Gastrocnemius medialis (tissue), 4 donors: ENCODE measurements around the gene WNT7B. TPM values are rescaled to one million over a fixed set of nuclear protein-coding genes. Genes with fewer than 3 reads are reported as not detected.

Experiments
- ATAC-seq, 2 donors: fragments of 150-250 bp; one replicate each; pipeline ENCODE4 v1.9.1; 2016
- DNase-seq, 2 donors: peaks; one replicate each; pipeline ENCODE4 v3.0.0-alpha.2; 2019
- H3K27ac ChIP-seq, 4 donors: fragments of 200-600 bp; sonication (generic); 1 replicate in 1 of 4; 2 replicates in 3 of 4; pipeline ENCODE4 v1.5.1; 2016 to 2018; ENCODE audit warnings: mild to moderate bottlenecking in 2 of 4, moderate library complexity in 1 of 4
- H3K27me3 ChIP-seq, 3 donors: fragments of 200-600 bp; sonication (generic) in 2 of 3; 1 replicate in 1 of 3; 2 replicates in 2 of 3; pipeline versions ENCODE4 v1.5.1 to v1.6.0; 2016 to 2019; ENCODE audit warnings: mild to moderate bottlenecking in 1 of 3, moderate library complexity in 1 of 3
- H3K36me3 ChIP-seq, 2 donors: fragments of 200-600 bp; sonication (generic) in 1 of 2; one replicate each; pipeline ENCODE4 v1.5.1; 2017 to 2018
- H3K4me1 ChIP-seq, 2 donors: fragments of 200-600 bp; sonication (generic) in 1 of 2; one replicate each; pipeline ENCODE4 v1.5.1; 2016 to 2017; ENCODE audit warnings: mild to moderate bottlenecking in 2 of 2
- H3K4me3 ChIP-seq, 4 donors: fragments of 200-600 bp; sonication (generic) in 3 of 4; 1 replicate in 1 of 4; 2 replicates in 3 of 4; pipeline ENCODE4 v1.5.1; 2016 to 2019; ENCODE audit warnings: mild to moderate bottlenecking in 2 of 4
- H3K9me3 ChIP-seq, 3 donors: fragments of 200-600 bp; sonication (generic) in 2 of 3; 1 replicate in 1 of 3; 2 replicates in 2 of 3; pipeline ENCODE4 v1.5.1; 2016 to 2019
- POLR2A ChIP-seq, 2 donors: fragments of 450-650 bp; IDR thresholded peaks; one replicate each; pipeline ENCODE4 v1.6.1; 2017; ENCODE audit warnings: antibody characterized with exemption in 2 of 2, mild to moderate bottlenecking in 2 of 2, moderate library complexity in 2 of 2
- in situ Hi-C, 4 donors: fragments of 200-750 bp; cut with MboI; loops; one replicate each; pipeline versions ENCODE4 v1.15.0 to v1.8.0; 2017; ENCODE audit warnings: low sequenced_read_pairs in 4 of 4
- intact Hi-C: fragments of 100-400 bp; cut with DNase I; formaldehyde crosslinking; loops from one replicate; pipeline ENCODE4 v1.15.1; 2023; ENCODE audit warnings: low total_unique reads
- total RNA-seq, 4 donors: library from RNA; depleted of rRNA; stranded (reverse); fragments of >200 nt; gene quantifications; one replicate each; pipeline versions ENCODE4 v1.1.0 to v1.2.3, GENCODE V29; 2016
- TF ChIP-seq, protein P1 (sequence below), 5 experiments: fragments of 450-650 bp in 3 of 5; fragments of 200-600 bp in 2 of 5; sonication (generic) in 2 of 5; IDR thresholded peaks in 4 of 5; conservative IDR thresholded peaks in 1 of 5; 1 replicate in 4 of 5; 2 replicates in 1 of 5; pipeline ENCODE4 v1.5.1; 2016 to 2019; ENCODE audit warnings: antibody characterized with exemption in 5 of 5, mild to moderate bottlenecking in 3 of 5, moderate library complexity in 3 of 5

Gene WNT7B
- total RNA-seq, 4 donors from 2014 or later, result not detected

DNA sequence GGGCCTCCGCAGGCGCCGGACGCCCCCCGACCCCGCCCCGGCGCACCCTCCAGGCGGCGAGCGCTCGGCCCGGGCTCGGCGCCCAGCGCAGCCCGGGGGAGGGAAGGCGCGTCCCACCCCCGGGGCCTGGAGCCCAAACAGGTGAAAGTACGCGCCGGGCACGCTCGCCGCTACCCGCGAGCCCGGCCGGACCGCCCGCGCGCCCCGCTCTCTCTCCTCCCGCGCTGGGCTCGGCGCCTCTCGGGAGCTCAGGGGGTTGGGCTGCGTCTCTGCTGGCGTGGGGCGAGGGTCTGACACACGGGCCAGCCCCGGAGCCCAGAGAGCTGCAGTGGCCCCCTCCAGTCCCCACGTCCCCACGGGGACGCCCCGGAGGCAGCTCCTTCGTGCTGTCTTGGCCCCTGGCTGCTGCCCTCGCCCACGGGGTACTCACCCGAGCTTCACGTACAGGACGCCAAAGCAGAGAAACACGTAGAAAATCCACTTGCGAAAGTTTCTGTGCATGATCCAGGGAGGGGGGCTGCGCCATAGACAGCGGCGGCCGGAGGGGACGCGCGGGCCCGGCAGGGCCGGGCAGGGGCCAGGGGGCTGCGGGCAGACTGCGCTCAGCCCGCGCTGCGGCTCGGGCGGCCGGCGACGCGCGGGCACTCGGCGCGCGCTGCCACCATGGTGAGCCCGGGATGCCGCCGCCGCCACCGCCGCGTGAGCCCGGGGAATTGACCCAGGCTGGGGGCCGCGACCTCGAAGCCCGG lies 534 bp downstream of the WNT7B start:
- no peak overlapping the region for H3K27ac ChIP-seq
- H3K4me3 ChIP-seq, result peak overlapping the region in 1 of 4 donors; percentile 23
- TF ChIP-seq, protein P1, sequence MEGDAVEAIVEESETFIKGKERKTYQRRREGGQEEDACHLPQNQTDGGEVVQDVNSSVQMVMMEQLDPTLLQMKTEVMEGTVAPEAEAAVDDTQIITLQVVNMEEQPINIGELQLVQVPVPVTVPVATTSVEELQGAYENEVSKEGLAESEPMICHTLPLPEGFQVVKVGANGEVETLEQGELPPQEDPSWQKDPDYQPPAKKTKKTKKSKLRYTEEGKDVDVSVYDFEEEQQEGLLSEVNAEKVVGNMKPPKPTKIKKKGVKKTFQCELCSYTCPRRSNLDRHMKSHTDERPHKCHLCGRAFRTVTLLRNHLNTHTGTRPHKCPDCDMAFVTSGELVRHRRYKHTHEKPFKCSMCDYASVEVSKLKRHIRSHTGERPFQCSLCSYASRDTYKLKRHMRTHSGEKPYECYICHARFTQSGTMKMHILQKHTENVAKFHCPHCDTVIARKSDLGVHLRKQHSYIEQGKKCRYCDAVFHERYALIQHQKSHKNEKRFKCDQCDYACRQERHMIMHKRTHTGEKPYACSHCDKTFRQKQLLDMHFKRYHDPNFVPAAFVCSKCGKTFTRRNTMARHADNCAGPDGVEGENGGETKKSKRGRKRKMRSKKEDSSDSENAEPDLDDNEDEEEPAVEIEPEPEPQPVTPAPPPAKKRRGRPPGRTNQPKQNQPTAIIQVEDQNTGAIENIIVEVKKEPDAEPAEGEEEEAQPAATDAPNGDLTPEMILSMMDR (IDR thresholded peaks at IDR 0.05 in 4 of 5, conservative IDR thresholded peaks at IDR 0.05 in 1 of 5), result no peak
- TF ChIP-seq POLR2A (IDR thresholded peaks at IDR 0.05), result no peak
- ATAC-seq, result no peak
- peaks cover 0 to 14% of the 10 kb centered on the region in 2 donors for H3K4me1 ChIP-seq
- H3K27me3 ChIP-seq, result peaks cover 57 to 61% (median 58%) of the 10 kb centered on the region in 3 donors
- H3K9me3 ChIP-seq, result no peaks in the 10 kb centered on the region
- in situ Hi-C loops, result no loop called here
- intact Hi-C loops, result no loop called here
- H3K36me3 ChIP-seq, result no peaks in the 10 kb centered on the region
- no peak for DNase-seq

DNA sequence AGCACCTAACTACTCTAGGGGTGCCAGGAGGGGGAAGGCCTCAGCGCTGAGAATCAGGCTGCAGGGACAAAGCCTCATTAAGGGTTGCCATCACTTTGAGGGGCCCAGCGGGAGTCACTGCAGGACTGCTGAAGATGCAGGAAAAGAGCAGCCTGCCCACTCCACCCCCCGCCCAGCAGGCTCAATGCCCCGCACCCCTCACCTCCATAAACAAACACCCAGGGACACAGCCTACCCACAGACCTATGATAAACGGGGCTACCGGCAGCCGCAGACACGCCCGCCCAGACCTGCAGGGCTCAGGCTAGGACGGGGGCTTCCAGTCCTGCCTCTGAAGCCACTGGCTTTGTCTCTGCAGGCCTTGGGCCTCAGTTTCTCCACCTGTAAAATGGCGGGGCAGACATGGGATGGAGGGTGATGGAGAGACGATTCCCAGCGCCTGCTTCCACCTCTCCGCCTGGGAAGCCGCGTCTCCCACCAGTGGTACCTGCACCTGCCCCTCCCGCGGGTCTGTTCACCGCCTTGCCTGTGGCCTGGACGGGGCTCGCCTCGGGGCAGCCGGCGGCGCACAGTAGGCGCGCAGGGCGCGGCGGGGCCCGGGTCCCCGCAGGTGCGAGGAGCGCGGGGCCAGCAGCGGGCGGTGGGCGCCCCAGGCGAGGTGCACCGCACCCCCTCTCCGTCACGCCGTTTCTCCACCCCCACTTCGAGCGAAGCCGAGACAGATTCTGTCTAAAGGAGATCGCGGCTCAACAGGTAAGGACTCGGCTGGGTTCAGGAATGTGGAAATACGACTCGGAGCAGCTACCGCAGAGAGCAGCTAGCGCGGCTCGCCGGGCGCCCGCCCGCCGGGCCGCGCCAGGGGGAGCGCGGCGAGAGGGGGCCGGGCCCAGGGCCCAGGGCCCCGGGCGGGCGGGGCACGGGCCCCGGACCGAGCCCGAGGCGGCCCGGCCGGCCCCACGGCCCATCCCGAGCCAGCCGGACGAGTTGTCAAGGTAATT lies 1.5 kb downstream of the WNT7B start:
- intact Hi-C loops (no loop called here), in situ Hi-C loops (no loop called here)
- H3K9me3 ChIP-seq, result no peaks in the 10 kb centered on the region
- ATAC-seq (no peak), DNase-seq (no peak)
- no peaks in the 10 kb centered on the region for H3K36me3 ChIP-seq
- H3K4me1 ChIP-seq, result peaks cover 5 to 23% of the 10 kb centered on the region in 2 donors
- H3K27ac ChIP-seq, result no peak overlapping the region
- TF ChIP-seq POLR2A (IDR thresholded peaks at IDR 0.05), result no peak
- TF ChIP-seq, protein P1 (IDR thresholded peaks at IDR 0.05 in 4 of 5, conservative IDR thresholded peaks at IDR 0.05 in 1 of 5), result no peak
- H3K4me3 ChIP-seq, result no peak overlapping the region
- H3K27me3 ChIP-seq, result peaks cover 66 to 71% (median 68%) of the 10 kb centered on the region in 3 donors

DNA sequence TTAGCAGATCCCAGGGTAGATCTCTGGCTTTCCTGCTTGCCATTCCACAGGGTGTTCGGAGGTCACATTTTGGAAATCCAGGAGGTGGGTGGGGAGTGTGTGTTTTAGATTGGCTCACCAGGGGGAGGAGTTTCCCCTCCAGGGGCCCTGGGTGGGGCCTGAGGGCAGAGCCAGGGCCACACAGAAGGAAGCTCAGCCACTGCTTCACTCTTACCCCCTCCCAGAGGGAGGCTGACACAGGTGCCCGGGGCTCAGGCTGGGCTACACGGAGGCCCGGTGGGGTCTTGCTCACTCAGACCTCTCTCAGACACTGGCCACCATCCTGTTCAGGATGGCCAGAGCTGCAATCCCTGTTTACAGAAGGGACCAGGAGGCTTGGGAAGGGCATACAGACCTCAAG lies 2.5 kb downstream of the WNT7B start:
- intact Hi-C loops, result no loop called here
- no peak for ATAC-seq
- Histone ChIP-seq H3K9me3 (no peaks in the 10 kb centered on the region), H3K4me3 (no peak overlapping the region), H3K36me3 (no peaks in the 10 kb centered on the region), H3K27me3 (peaks cover 73 to 77% (median 76%) of the 10 kb centered on the region in 3 donors), H3K27ac (no peak overlapping the region), H3K4me1 (peaks cover 5 to 23% of the 10 kb centered on the region in 2 donors)
- in situ Hi-C loops, result no loop called here
- TF ChIP-seq, protein P1 (IDR thresholded peaks at IDR 0.05 in 4 of 5, conservative IDR thresholded peaks at IDR 0.05 in 1 of 5), result no peak
- TF ChIP-seq POLR2A (IDR thresholded peaks at IDR 0.05), result no peak
- DNase-seq, result no peak

DNA sequence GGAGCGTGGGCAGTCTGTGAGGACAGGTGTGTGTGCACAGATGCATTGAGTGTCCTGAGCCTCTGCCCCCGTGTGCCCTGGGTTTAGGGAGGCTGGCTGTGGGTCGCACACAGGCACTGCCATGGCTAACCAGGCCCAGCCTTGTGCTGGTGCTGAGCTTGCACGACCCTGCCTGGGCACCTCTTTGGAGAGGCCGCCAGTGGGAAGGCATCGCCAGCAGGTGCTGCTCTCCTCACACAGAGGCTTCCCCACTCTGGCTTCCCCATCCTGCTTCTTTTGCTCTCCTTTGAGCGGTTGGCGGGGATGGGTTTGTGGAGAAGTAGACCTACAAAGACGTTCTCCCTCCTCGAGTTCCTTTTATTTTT lies 4.1 kb downstream of the WNT7B start:
- Histone ChIP-seq H3K36me3 (no peaks in the 10 kb centered on the region), H3K4me1 (peaks cover 5 to 15% of the 10 kb centered on the region in 2 donors), H3K9me3 (no peaks in the 10 kb centered on the region), H3K27me3 (peaks cover 77 to 86% (median 83%) of the 10 kb centered on the region in 3 donors), H3K4me3 (no peak overlapping the region), H3K27ac (no peak overlapping the region)
- DNase-seq, result no peak
- ATAC-seq, result no peak
- in situ Hi-C loops, result no loop called here
- TF ChIP-seq POLR2A (IDR thresholded peaks at IDR 0.05), result no peak
- TF ChIP-seq, protein P1 (IDR thresholded peaks at IDR 0.05 in 4 of 5, conservative IDR thresholded peaks at IDR 0.05 in 1 of 5), result no peak
- intact Hi-C loops, result no loop called here
